Astrocyte (in vitro differentiated cells and primary cell): Measurements from ENCODE around the gene ARHGAP24. TPM values are rescaled to one million over a fixed set of nuclear protein-coding genes. Genes with fewer than 3 reads are reported as not detected.

Experiments used
- DNase-seq: peaks from one replicate; pipeline ENCODE4 v3.0.0-alpha.2; 2010; ENCODE audit warnings: low read depth
- FAIRE-seq: peaks from 2 replicates; lab custom pipeline; 2011; peaks lifted over from hg19 to GRCh38; lab: Jason Lieb, UNC
- H2AFZ ChIP-seq: 2 replicates; pipeline ENCODE4 v1.6.0; 2012; ENCODE audit warnings: low read depth, low read length, inconsistent platforms
- H3K27ac ChIP-seq: 2 replicates; pipeline ENCODE4 v1.5.1; 2011; ENCODE audit warnings: low read depth, low read length, inconsistent platforms
- H3K27me3 ChIP-seq: 2 replicates; pipeline ENCODE4 v1.6.0; 2011; ENCODE audit warnings: low read length, inconsistent platforms; ENCODE audit not compliant: insufficient read depth
- H3K36me3 ChIP-seq: 2 replicates; pipeline ENCODE4 v1.5.1; 2011; ENCODE audit warnings: low read length, inconsistent platforms; ENCODE audit not compliant: insufficient read depth
- H3K4me1 ChIP-seq: 2 replicates; pipeline ENCODE4 v1.5.1; 2011; ENCODE audit warnings: low read length, inconsistent platforms; ENCODE audit not compliant: insufficient read depth
- H3K4me2 ChIP-seq: 2 replicates; pipeline ENCODE4 v1.6.0; 2012; ENCODE audit warnings: low read length, inconsistent platforms
- H3K4me3 ChIP-seq: 2 replicates; pipeline ENCODE4 v1.5.1; 2011; ENCODE audit warnings: low read depth, mild to moderate bottlenecking, low read length, inconsistent platforms; ENCODE audit not compliant: insufficient read depth
- H3K79me2 ChIP-seq: 2 replicates; pipeline ENCODE4 v1.6.0; 2012; ENCODE audit warnings: mild to moderate bottlenecking, low read length, inconsistent platforms; ENCODE audit not compliant: insufficient read depth
- H3K9ac ChIP-seq: 2 replicates; pipeline ENCODE4 v1.6.0; 2012; ENCODE audit warnings: mild to moderate bottlenecking, low read length, inconsistent platforms
- H3K9me3 ChIP-seq: 2 replicates; pipeline ENCODE4 v1.5.1; 2012; ENCODE audit warnings: low read depth, mild to moderate bottlenecking, low read length, inconsistent platforms; ENCODE audit not compliant: insufficient read depth
- H4K20me1 ChIP-seq: 2 replicates; pipeline ENCODE4 v1.6.0; 2012; ENCODE audit warnings: low read length, inconsistent platforms; ENCODE audit not compliant: insufficient read depth
- H3K27ac Mint-ChIP-seq: one replicate; pipeline ENCODE4 v1.8.0; 2021; ENCODE audit warnings: mild to moderate bottlenecking, mixed read lengths; ENCODE audit not compliant: unreplicated experiment
- H3K27me3 Mint-ChIP-seq: one replicate; pipeline ENCODE4 v1.8.0; 2021; ENCODE audit warnings: low read depth, mixed read lengths; ENCODE audit not compliant: unreplicated experiment
- H3K36me3 Mint-ChIP-seq: one replicate; pipeline ENCODE4 v1.8.0; 2021; ENCODE audit warnings: low read depth, mixed read lengths; ENCODE audit not compliant: unreplicated experiment
- H3K4me1 Mint-ChIP-seq: one replicate; pipeline ENCODE4 v1.8.0; 2021; ENCODE audit warnings: low read depth, mixed read lengths; ENCODE audit not compliant: unreplicated experiment
- H3K4me3 Mint-ChIP-seq: one replicate; pipeline ENCODE4 v1.8.0; 2021; ENCODE audit warnings: mild to moderate bottlenecking, moderate library complexity, mixed read lengths; ENCODE audit not compliant: unreplicated experiment
- H3K9me3 Mint-ChIP-seq: one replicate; pipeline ENCODE4 v1.8.0; 2021; ENCODE audit warnings: mild to moderate bottlenecking, mixed read lengths; ENCODE audit not compliant: unreplicated experiment
- CTCF ChIP-seq: IDR thresholded peaks from 2 replicates; pipeline ENCODE4 v1.5.1; 2011; ENCODE audit warnings: low read depth, mild to moderate bottlenecking, inconsistent platforms, low read length, moderate library complexity; ENCODE audit not compliant: insufficient read depth
- EZH2 ChIP-seq: IDR thresholded peaks from 2 replicates; pipeline ENCODE4 v1.6.1; 2012; ENCODE audit warnings: mild to moderate bottlenecking, low read length, inconsistent platforms; ENCODE audit not compliant: insufficient read depth
- total RNA-seq: library from RNA; stranded (reverse); gene quantifications from 2 replicates; pipeline ENCODE4 v1.2.1, GENCODE V29; 2021

The ARHGAP24 gene
- total RNA-seq, 1 donor from 2014 or later, result 2.1 TPM

GRCh38 chr4:85741381-85741780 is 266.4 kb downstream of the ARHGAP24 start:
- H3K79me2 ChIP-seq, result no peaks in the 10 kb centered on the region
- H3K9me3 ChIP-seq, result no peaks in the 10 kb centered on the region
- no peaks in the 10 kb centered on the region for H3K27me3 Mint-ChIP-seq
- TF ChIP-seq EZH2, result no peak
- TF ChIP-seq CTCF, result no peak
- H3K4me3 Mint-ChIP-seq, result no peak overlapping the region
- no peaks in the 10 kb centered on the region for H3K27me3 ChIP-seq
- H3K4me1 Mint-ChIP-seq, result peaks cover 17% of the 10 kb centered on the region
- no peak overlapping the region for H3K9ac ChIP-seq
- no peak overlapping the region for H3K27ac Mint-ChIP-seq
- no peaks in the 10 kb centered on the region for H4K20me1 ChIP-seq
- no peak overlapping the region for H2AFZ ChIP-seq
- H3K4me3 ChIP-seq, result no peak overlapping the region
- no peaks in the 10 kb centered on the region for H3K36me3 Mint-ChIP-seq
- no peaks in the 10 kb centered on the region for H3K36me3 ChIP-seq
- H3K9me3 Mint-ChIP-seq, result no peaks in the 10 kb centered on the region
- no peak for DNase-seq
- no peak for FAIRE-seq
- H3K27ac ChIP-seq, result no peak overlapping the region
- H3K4me2 ChIP-seq, result no peak overlapping the region
- H3K4me1 ChIP-seq, result no peaks in the 10 kb centered on the region

GRCh38 chr4:85741921-85742591 is 267.1 kb downstream of the ARHGAP24 start:
- no peak overlapping the region for H3K9ac ChIP-seq
- H3K4me1 ChIP-seq, result no peaks in the 10 kb centered on the region
- H3K27ac ChIP-seq, result no peak overlapping the region
- Mint-ChIP-seq H3K27ac (no peak overlapping the region), H3K4me3 (no peak overlapping the region), H3K36me3 (no peaks in the 10 kb centered on the region), H3K27me3 (no peaks in the 10 kb centered on the region), H3K4me1 (peaks cover 17% of the 10 kb centered on the region), H3K9me3 (no peaks in the 10 kb centered on the region)
- H3K4me2 ChIP-seq, result no peak overlapping the region
- FAIRE-seq (no peak), DNase-seq (no peak)
- no peaks in the 10 kb centered on the region for H3K79me2 ChIP-seq
- H4K20me1 ChIP-seq, result no peaks in the 10 kb centered on the region
- H3K9me3 ChIP-seq, result no peaks in the 10 kb centered on the region
- H3K36me3 ChIP-seq, result no peaks in the 10 kb centered on the region
- no peak overlapping the region for H3K4me3 ChIP-seq
- H3K27me3 ChIP-seq, result no peaks in the 10 kb centered on the region
- TF ChIP-seq CTCF, result no peak
- TF ChIP-seq EZH2, result no peak
- no peak overlapping the region for H2AFZ ChIP-seq

- Histone ChIP-seq H2AFZ (no peak overlapping the region), H3K9ac (no peak overlapping the region), H3K4me2 (no peak overlapping the region), H3K36me3 (no peaks in the 10 kb centered on the region), H3K27me3 (no peaks in the 10 kb centered on the region), H3K27ac (no peak overlapping the region), H3K9me3 (no peaks in the 10 kb centered on the region), H4K20me1 (no peaks in the 10 kb centered on the region), H3K4me3 (no peak overlapping the region), H3K4me1 (peaks cover 13% of the 10 kb centered on the region), H3K79me2 (no peaks in the 10 kb centered on the region)
- TF ChIP-seq CTCF, result no peak
- TF ChIP-seq EZH2, result no peak
- Mint-ChIP-seq H3K36me3 (no peaks in the 10 kb centered on the region), H3K4me3 (no peak overlapping the region), H3K27ac (peak overlapping the region; percentile 3), H3K27me3 (no peaks in the 10 kb centered on the region), H3K9me3 (no peaks in the 10 kb centered on the region), H3K4me1 (peaks cover 17% of the 10 kb centered on the region)
- FAIRE-seq (no peak), DNase-seq (peak; percentile 66)
Observed at GRCh38 chr4:85744950-85745349, 270.0 kb downstream of the ARHGAP24 start.
